DND-41 (cell line): Measurements from ENCODE around the gene CDH23.
"Not testable (repeated sequence)": the region's sequence is repeated elsewhere in the genome, so short reads cannot be mapped to it uniquely, and the experiment has no call there.

ENCODE experiments used
- ATAC-seq: fragments of 200-7000 bp; cut with Tn5 transposase; 3 replicates; pipeline ENCODE4 v1.9.1; 2021; ENCODE audit warnings: low read depth; ENCODE audit not compliant: insufficient read depth
- DNase-seq: peaks from one replicate; pipeline ENCODE4 v3.0.0-alpha.2; 2020
- H2AFZ ChIP-seq: 2 replicates; pipeline ENCODE4 v1.6.0; 2012; ENCODE audit warnings: low read depth, low read length
- H3K27ac ChIP-seq: 2 replicates; pipeline ENCODE4 v1.5.1; 2012; ENCODE audit warnings: low read length, inconsistent platforms
- H3K27me3 ChIP-seq: fragments of 200-600 bp; sonication (generic); 2 replicates; pipeline ENCODE4 v1.6.0; 2012; ENCODE audit warnings: low read length, mild to moderate bottlenecking, inconsistent platforms; ENCODE audit not compliant: insufficient read depth, poor library complexity
- H3K36me3 ChIP-seq: 2 replicates; pipeline ENCODE4 v1.5.1; 2012; ENCODE audit warnings: low read length, inconsistent platforms; ENCODE audit not compliant: insufficient read depth
- H3K4me1 ChIP-seq: 2 replicates; pipeline ENCODE4 v1.5.1; 2012; ENCODE audit warnings: mild to moderate bottlenecking, low read length; ENCODE audit not compliant: insufficient read depth
- H3K4me2 ChIP-seq: 2 replicates; pipeline ENCODE4 v1.6.0; 2012; ENCODE audit warnings: mild to moderate bottlenecking, moderate library complexity, low read length, inconsistent platforms; ENCODE audit not compliant: insufficient read depth
- H3K4me3 ChIP-seq, 2 experiments: fragments of 200-600 bp in 1 of 2; shearing (Covaris generic) in 1 of 2; 2 replicates each; pipeline ENCODE4 v1.5.1; 2012 to 2016; ENCODE audit warnings: inconsistent platforms in 2 of 2, low read length in 2 of 2, mild to moderate bottlenecking in 2 of 2, low read depth in 1 of 2, moderate library complexity in 1 of 2
- H3K79me2 ChIP-seq: 2 replicates; pipeline ENCODE4 v1.6.0; 2012; ENCODE audit warnings: low read length, inconsistent platforms; ENCODE audit not compliant: insufficient read depth
- H3K9ac ChIP-seq: 2 replicates; pipeline ENCODE4 v1.6.0; 2012; ENCODE audit warnings: low read depth, mild to moderate bottlenecking, inconsistent platforms, low read length, moderate library complexity
- H3K9me3 ChIP-seq: 2 replicates; pipeline ENCODE4 v1.5.1; 2012; ENCODE audit warnings: low read length, moderate library complexity, mild to moderate bottlenecking, inconsistent platforms; ENCODE audit not compliant: insufficient read depth, severe bottlenecking
- H4K20me1 ChIP-seq: 2 replicates; pipeline ENCODE4 v1.6.0; 2012; ENCODE audit warnings: low read length; ENCODE audit not compliant: insufficient read depth
- EZH2 ChIP-seq: IDR thresholded peaks from 3 replicates; pipeline ENCODE4 v1.6.1; 2012; ENCODE audit warnings: borderline replicate concordance, low read depth, mild to moderate bottlenecking, moderate library complexity, low read length, inconsistent platforms; ENCODE audit not compliant: severe bottlenecking
- TF ChIP-seq, protein P1 (sequence below): IDR thresholded peaks from 2 replicates; pipeline ENCODE4 v1.5.1; 2012; ENCODE audit warnings: borderline replicate concordance, low read length, moderate library complexity, mild to moderate bottlenecking; ENCODE audit not compliant: poor library complexity, severe bottlenecking; ENCODE audit errors: extremely low read depth

Gene CDH23

DNA sequence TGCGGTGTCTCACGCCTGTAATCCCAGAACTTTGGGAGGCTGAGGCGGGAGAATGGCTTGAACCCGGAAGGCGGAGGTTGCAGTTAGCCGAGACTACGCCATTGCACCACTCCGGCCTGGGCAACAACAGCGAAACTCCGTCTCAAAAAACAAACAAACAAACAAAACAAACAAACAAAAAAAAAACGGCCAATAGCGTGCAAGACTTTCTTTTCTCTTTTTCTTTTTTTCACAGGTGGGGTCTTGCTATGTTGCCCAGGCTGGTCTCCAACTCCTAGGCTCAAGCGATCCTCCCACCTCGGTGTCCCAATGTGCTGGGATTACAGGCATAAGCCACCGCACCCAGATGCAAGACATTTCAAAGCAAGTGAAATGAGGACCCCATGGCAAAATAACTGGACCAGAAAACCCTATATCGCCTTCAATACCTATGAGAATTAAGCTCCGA is 452.8 kb downstream of the CDH23 start:
- peak overlapping the region; percentile 84 for H3K9ac ChIP-seq
- no peaks in the 10 kb centered on the region for H3K9me3 ChIP-seq
- peak overlapping the region; percentile 69 to 86 for H3K4me3 ChIP-seq
- DNase-seq (peak; percentile 39), ATAC-seq (no peak)
- H3K4me1 ChIP-seq, result peaks cover 69% of the 10 kb centered on the region
- TF ChIP-seq, protein P1, sequence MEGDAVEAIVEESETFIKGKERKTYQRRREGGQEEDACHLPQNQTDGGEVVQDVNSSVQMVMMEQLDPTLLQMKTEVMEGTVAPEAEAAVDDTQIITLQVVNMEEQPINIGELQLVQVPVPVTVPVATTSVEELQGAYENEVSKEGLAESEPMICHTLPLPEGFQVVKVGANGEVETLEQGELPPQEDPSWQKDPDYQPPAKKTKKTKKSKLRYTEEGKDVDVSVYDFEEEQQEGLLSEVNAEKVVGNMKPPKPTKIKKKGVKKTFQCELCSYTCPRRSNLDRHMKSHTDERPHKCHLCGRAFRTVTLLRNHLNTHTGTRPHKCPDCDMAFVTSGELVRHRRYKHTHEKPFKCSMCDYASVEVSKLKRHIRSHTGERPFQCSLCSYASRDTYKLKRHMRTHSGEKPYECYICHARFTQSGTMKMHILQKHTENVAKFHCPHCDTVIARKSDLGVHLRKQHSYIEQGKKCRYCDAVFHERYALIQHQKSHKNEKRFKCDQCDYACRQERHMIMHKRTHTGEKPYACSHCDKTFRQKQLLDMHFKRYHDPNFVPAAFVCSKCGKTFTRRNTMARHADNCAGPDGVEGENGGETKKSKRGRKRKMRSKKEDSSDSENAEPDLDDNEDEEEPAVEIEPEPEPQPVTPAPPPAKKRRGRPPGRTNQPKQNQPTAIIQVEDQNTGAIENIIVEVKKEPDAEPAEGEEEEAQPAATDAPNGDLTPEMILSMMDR, result no peak
- no peak for TF ChIP-seq EZH2
- H2AFZ ChIP-seq, result no peak overlapping the region
- H3K4me2 ChIP-seq, result peak overlapping the region; percentile 77
- H3K27ac ChIP-seq, result peak overlapping the region; percentile 89
- peaks cover 11% of the 10 kb centered on the region for H3K36me3 ChIP-seq
- H3K79me2 ChIP-seq, result peaks cover 70% of the 10 kb centered on the region
- H3K27me3 ChIP-seq, result no peaks in the 10 kb centered on the region
- peaks cover 53% of the 10 kb centered on the region for H4K20me1 ChIP-seq

DNA sequence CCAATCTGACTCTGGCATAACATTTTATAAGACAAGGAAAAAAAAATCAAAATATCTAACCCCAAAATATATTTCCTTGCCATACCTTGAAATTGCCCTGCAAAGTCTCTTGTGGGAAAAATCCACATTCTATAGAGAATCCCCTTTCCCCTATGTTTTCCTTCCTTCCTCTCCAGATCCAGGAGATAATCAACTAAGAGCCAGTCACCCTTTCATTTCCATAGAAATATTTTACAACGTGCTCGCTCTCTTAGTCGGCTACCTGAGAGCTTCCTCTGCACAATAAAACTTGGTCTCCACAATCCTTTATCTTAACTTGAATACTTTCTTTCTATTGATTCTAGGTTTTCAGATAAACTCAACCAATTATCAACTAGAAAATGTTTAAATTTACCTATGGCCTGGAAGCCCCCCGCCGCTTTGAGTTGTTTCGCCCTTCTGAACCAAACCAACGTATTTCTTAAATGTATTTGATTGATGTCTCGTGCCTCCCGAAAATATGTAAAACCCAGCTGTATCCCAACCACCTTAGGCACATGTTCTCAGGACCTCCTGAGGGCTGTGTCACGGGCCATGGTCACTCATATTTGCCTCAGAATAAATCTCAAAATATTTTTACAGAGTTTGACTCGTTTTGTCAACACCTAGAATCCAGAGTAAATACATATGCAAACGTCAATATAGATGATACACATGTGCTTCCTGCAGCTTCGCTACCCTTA is 453.5 kb downstream of the CDH23 start:
- Histone ChIP-seq H3K79me2 (peaks cover 64% of the 10 kb centered on the region), H4K20me1 (peaks cover 48% of the 10 kb centered on the region), H3K4me3 (peak overlapping the region; percentile 69 to 86)

DNA sequence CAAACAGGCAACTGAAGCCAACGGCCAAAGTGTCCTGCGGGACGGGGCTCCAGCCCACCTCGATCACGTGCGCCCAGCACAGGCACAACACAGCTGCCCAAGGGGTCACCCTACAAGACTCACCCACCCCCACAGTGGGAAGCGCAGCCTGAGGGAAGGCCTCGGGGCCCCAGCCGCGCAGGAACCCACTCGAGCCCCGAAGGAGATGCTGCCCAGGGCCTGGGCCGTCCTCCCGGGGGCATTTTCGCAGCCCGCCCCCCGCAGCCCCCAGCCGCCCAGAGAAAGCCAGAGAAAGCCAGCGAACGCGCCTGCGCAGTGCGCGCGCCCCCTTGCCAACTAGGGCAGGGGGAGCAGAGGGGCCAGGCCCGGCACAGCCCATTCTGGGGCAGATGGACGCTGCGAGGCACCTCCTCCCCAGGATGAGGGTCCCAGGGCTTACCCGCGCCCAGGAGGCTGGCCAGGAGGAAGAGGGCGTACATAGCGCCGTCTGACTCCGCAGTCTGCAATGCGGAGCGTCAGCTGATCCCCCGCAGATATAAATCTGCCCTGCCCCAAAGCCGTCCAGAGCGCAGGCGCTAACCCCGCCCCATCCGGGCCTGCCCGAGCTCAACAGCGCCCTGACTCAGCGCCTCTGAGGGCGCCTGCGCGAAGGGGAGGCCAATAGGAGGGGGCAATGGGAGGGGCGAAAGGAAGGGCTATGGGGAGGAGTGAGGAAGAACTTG is 454.2 kb downstream of the CDH23 start, which contains the start of gene PSAP:
Gene PSAP (minus strand): TSS at position 509 of the 722 bp plus-strand sequence. CDS start 30 bp downstream, at position 479.
- H3K4me2 ChIP-seq, result peak within 1 kb of the TSS; percentile 77
- H3K27ac ChIP-seq, result peak within 1 kb of the TSS; percentile 89
- H4K20me1 ChIP-seq, result peaks cover 41% of the 10 kb centered on the region
- peak within 1 kb of the TSS; percentile 69 to 86 for H3K4me3 ChIP-seq
- ATAC-seq (peak; percentile 85), DNase-seq (peak; percentile 99)
- TF ChIP-seq, protein P1, result no peak
- H3K9ac ChIP-seq, result peak within 1 kb of the TSS; percentile 84
- H3K4me1 ChIP-seq, result peaks cover 55% of the 10 kb centered on the region
- H2AFZ ChIP-seq, result peak within 1 kb of the TSS; percentile 62
- peaks cover 11% of the 10 kb centered on the region for H3K36me3 ChIP-seq
- no peaks in the 10 kb centered on the region for H3K27me3 ChIP-seq
- no peaks in the 10 kb centered on the region for H3K9me3 ChIP-seq
- peaks cover 56% of the 10 kb centered on the region for H3K79me2 ChIP-seq

More for the DNA sequence above, 453.5 kb downstream of the CDH23 start:
- no peaks in the 10 kb centered on the region for H3K9me3 ChIP-seq
- DNase-seq, result no peak
- peak overlapping the region; percentile 89 for H3K27ac ChIP-seq
- TF ChIP-seq, protein P1, result no peak
- TF ChIP-seq EZH2, result no peak
- H2AFZ ChIP-seq, result no peak overlapping the region
- no peak for ATAC-seq
- H3K4me2 ChIP-seq, result peak overlapping the region; percentile 77
- peaks cover 62% of the 10 kb centered on the region for H3K4me1 ChIP-seq
- H3K9ac ChIP-seq, result peak overlapping the region; percentile 84
- H3K36me3 ChIP-seq, result peaks cover 11% of the 10 kb centered on the region
- no peaks in the 10 kb centered on the region for H3K27me3 ChIP-seq

DNA sequence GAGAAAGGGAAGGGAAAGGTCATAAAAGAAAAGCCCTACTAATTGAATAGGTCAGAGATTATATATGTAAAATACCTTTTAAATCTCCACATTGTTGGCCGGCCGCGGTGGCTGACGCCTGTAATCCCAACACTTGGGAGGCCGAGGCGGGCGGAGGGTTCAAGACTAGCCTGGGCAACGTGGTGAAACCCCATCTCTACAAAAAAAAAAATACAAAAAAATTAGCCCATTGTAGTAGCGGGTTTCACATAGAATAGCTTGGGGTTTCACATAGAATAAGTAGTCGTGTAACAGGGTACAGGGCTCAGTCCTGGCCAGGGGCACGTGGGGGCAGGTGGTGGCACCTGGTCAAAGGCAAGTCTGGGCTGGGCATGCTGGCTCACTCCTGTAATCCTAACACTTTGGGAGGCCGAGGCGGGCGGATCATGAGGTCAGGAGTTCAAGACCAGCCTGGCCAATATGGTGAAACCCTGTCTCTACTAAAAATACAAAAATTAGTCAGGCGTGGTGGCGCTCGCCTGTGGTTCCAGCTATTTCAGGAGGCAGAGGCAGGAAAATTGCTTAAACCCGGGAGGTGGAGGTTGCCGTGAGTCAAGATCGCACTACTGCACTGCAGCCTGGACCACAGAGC is 454.9 kb downstream of the CDH23 start:
- H3K9me3 ChIP-seq, H3K27me3 ChIP-seq, DNase-seq: not testable (repeated sequence)
- Histone ChIP-seq H3K9ac (peak overlapping the region; percentile 34), H4K20me1 (peaks cover 36% of the 10 kb centered on the region), H3K36me3 (peaks cover 11% of the 10 kb centered on the region), H3K27ac (peak overlapping the region; percentile 75), H2AFZ (peak overlapping the region; percentile 62), H3K79me2 (peaks cover 50% of the 10 kb centered on the region), H3K4me3 (peak overlapping the region in 1 of 2 experiments; percentile 86; a peak in 2 of 4 replicates), H3K4me2 (peak overlapping the region; percentile 77), H3K4me1 (peaks cover 49% of the 10 kb centered on the region)
- 0 out of 3 replicates have a peak, but pooled peaks have one; percentile 1 for ATAC-seq
